Measurements from ENCODE around the gene TSHZ2.

DNA sequence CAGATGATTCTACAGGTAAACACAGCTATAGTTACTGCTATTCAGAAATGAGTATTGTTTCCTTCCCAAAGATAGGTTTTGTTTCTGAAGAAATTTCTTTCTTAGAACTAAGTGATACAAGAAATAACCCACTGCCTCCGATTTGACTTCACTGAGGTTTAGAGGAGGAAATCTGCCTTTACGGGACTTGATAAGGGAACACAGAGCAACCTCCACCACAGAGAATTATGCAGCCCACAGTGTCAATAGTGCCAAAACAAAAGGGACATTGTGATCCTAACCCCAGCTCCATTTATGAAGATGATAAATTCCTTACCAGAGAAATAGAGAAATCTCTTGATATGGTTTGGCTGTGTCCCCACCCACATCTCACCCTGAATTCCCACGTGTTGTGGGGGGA is 456.8 kb downstream of the TSHZ2 start:
- TF ChIP-seq, protein P1, sequence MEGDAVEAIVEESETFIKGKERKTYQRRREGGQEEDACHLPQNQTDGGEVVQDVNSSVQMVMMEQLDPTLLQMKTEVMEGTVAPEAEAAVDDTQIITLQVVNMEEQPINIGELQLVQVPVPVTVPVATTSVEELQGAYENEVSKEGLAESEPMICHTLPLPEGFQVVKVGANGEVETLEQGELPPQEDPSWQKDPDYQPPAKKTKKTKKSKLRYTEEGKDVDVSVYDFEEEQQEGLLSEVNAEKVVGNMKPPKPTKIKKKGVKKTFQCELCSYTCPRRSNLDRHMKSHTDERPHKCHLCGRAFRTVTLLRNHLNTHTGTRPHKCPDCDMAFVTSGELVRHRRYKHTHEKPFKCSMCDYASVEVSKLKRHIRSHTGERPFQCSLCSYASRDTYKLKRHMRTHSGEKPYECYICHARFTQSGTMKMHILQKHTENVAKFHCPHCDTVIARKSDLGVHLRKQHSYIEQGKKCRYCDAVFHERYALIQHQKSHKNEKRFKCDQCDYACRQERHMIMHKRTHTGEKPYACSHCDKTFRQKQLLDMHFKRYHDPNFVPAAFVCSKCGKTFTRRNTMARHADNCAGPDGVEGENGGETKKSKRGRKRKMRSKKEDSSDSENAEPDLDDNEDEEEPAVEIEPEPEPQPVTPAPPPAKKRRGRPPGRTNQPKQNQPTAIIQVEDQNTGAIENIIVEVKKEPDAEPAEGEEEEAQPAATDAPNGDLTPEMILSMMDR (IDR thresholded peaks at IDR 0.05; ENCODE audit: low read depth, low read length), result no peak
- no peak for TF ChIP-seq EZH2phosphoT487 (IDR thresholded peaks at IDR 0.05; ENCODE audit: low read depth)
